Activated CD8-positive, alpha-beta memory T cell treated with anti-CD3 and anti-CD28 coated beads, Interleukin-2, amount 50 U/mL, for 24 hours (primary cell): ENCODE results near the gene MIPEP.
"Not testable (repeated sequence)": the region's sequence is repeated elsewhere in the genome, so short reads cannot be mapped to it uniquely, and the experiment has no call there.

ENCODE experiments used
- DNase-seq: peaks from one replicate; pipeline ENCODE4 v3.0.0-alpha.2; 2020; ENCODE audit errors: extremely low read depth

MIPEP gene

DNA sequence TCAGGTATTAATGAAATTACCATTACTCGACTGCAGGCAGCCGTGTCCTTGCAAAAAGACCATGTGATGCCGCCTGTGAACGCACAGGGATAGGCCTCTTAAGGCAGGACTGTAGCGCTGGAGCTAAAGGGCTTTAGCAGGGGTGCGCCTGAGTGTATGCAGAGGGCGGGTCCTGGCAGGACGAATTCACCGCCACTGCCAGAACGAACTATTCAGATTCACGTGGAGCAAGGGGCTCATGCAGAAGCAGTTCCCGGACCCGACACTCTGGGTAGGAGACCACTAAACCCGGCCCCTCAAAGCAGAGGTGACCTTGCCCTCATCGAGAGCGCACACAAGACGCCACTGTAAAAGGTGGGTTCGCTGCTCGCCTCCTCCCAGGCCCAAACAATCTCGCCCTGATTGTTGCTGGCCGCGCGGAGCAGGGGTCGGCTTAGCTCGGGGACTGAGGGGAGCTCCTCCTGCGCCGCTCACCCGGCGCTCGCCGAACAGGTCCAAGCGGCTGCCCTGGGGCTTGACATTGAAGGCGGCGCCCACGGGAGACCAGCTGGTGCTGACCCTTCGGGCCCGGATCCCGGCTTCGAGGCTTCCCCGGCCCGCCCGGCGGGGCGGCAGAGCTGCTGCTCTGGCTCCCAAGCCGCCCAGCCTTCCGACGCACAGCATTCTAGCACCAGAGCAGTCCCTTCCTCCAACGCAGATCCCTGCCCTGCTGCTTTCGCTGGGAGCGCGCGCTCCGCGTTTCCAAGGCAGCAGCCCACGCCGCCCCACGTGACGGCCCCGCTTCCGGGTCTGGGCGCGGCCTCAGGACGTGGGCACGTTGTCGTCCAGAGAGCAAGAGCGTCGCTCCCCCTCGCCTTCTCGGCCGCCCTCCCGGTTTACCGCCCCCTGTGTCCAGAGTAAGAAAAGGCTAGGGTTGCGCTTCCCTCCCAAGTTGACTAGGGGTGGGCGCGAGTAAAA, at the start of gene MIPEP:
Gene MIPEP, minus strand, starts transcription at position 743 of the 957 bp plus-strand sequence. Its CDS starts 80 bp downstream, at position 663.
- DNase-seq = peak; percentile 81

DNA sequence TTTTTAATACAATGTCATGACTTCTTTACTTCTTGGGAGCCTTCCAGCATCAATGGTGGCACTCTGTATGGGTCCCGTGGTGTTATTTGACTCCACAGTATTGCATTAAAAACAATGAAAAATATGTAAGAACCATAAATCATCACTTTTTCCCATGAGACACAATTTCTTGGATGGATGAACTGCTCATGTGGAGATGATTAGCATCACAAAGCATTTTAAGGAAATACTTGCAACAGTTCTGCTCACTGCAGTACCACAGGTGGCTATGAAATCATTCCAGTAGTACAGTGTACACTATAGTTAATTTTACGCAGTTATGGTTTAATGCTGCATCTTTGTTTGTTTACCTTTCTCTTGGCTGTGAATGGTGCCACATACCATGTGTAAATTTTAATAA, 45.3 kb upstream of the MIPEP start:
- DNase-seq = no peak

DNA sequence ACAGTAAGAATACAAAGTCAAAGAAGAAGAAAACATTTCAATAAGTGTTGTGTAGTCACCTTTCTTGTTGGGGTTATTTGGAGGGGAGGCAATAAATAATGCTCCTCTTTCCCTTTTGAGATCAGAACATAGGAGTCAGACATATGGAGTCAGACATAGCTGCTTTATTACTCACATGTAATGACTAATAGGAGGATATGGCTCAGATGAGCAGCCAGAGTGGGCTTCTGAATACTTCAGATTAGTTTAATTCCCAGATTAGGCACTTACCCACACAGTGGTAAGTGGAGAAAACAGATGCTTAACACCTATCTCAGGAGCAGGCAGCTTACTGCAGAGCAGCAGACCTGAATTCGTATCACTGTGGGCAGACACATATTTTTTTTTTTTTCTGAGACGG, 39.8 kb upstream of the MIPEP start:
- no peak for DNase-seq

DNA sequence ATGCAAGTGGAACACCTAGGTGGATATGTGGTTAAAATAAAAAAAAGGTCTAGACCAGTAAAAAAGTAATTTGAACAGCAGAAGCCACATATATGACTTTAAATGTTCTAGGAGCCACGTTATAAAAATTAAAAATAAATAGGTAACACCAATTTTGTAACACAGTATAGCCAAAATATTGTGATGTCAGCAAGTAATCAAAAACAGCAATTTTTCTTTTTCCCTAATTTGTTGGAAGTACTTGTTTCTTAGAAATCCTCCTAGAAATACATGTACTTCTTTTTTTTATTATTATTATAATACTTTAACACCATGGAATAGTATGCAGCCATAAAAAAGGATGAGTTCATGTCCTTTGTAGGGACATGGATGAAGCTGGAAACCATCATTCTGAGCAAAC, 33.8 kb upstream of the MIPEP start:
- no peak for DNase-seq

DNA sequence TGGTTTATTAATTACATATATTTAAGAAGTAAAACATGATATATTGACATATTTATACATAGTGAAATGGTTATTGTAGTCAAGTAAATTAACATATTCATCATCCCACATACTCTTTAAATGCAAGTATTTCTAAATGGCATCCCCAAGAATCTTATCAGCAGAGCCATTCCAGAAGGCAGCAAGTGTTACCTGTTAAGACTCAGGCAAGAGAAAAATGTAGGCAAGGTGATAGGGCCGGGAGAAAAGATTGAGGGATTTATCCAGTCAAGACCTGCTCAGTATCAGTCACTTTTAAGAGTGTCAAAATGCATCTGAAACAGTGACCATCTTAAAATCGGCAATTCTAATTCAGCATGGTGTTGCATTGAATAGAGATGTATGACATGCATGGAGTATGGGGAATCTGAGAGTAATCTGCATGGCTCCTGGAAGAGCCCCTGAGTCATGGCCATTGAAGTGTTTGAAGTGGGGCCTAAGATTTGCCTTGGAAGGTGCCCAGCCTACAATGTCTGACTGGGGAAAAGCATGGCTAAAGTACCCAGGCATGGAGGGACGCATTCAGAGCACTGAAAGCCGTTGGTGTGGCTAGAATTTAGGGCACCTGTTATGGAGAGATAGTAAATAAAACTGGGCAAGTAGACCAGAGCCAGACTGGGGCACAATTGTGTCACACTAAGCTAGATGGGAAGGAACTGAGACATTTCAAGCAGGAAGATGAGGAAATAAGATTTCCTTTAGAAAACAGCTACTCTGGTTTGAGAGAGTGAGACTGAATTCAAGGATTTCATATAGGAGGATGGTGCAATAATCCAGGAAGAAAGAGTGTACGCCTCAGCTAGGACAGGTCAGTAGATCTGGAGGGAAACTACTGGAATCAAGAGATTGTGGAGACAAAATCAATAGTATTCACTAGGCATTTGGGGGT, 33.1 kb upstream of the MIPEP start:
- DNase-seq = no peak

DNA sequence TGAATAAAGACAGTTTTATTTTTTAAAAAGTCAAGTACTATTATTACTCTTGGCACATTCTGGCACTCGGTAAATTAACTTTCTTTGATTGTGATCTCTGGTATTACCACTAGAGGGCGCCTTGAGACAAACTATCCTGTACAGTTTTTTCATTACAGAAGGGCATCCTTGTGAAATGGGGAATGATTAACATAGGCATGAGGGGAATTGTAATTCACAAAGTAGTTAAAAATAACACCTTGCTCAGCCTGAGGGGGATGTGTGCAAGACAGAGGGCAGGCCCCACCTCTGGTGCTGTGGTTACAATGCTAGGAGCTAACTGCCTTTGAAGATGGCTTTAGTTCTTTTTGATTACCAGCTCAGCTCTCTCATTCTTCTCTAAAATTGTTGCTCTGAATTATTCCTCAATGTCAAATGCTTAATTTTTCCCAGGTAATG, 32.3 kb upstream of the MIPEP start:
- DNase-seq = no peak

DNA sequence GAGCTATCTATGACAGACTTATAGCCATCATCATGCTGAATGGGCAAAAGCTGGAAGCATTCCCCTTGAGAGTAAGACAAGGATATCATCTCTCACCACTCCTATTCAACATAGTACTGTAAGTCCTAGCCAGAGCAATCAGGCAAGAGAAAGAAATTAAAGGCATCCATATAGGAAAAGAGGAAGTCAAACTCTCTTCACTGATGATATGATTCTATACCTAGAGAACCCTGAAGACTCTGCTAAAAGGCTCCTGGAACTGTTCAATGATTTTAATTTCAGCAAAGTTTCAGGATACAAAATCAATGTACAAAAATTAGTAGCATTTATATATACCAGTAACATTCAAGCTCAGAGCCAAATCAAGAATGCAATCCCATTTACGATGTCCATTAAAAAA, 29.8 kb upstream of the MIPEP start:
- no peak for DNase-seq

DNA sequence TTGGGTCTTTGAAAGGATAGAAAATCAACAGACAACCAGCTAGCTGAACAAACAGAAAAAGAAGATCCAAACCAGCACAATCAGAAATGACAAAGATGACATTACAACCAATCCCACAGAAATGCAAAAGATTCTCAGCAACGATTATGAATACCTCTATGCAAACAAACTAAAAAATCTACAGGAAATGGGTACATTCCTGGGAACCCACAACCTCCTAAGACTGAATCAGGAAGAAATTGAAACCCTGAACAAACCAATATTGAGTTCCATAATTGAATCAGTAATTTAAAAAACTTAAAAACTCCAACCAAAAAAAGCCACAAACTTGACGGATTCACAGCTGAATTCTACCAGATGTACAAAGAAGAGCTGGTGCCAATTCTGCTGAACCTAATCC, 29.0 kb upstream of the MIPEP start:
- no peak for DNase-seq

DNA sequence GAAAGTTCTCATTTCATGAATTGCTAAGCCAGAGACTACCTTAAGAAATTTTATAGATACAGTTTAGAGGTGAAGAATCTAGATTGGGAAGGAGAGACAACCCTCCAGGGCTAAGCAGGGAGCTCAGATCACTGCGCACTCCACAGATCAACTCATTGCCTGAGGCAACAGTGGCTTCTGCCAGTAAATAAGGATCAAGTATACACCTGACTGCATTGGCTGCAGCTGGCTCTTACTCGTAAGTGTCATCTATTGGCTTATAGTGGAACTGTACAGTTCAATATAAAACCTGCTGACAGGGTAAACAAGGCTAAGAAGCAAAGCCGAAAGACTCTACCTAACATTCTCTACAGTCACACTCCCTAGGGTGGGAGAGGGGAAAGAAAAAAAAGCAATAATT, 26.1 kb upstream of the MIPEP start:
- DNase-seq = no peak

DNA sequence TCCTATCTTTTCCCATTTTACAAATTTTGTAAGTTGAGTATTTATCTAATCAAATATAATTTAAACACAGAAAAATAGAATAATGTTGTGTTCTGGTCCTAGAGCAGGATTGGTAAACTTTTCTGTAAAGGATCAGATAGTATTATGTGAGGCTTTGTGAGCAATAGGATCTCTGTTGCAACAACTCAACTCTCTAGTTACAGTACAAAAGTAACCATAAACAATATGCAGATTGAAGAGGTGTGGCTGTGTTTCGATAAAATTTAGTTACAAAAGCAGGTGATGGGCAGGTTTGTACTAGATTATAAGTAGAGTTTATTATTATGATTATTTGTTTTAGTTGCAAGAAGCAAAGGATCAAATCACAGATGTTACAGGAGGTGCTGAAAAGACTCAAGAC, 23.3 kb upstream of the MIPEP start:
- no peak for DNase-seq

DNA sequence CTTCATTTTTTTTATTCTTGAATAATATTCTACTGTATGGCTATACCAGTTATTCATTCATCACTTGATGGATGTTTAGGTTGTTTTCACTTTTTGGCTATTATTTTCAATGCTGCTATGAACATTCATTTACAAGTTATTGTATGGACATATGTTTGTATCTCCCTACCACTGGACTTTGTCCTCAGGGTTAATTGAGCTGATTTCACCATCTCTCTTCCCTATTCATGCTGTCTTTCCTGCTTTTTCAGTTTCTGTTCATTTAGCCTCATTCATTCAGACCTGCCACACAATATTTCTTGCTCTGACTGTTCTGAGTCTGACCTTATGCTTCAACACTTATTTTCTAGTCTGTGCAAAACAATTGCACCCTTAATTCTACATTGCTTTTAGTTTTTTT, 20.4 kb upstream of the MIPEP start:
- no peak for DNase-seq

DNA sequence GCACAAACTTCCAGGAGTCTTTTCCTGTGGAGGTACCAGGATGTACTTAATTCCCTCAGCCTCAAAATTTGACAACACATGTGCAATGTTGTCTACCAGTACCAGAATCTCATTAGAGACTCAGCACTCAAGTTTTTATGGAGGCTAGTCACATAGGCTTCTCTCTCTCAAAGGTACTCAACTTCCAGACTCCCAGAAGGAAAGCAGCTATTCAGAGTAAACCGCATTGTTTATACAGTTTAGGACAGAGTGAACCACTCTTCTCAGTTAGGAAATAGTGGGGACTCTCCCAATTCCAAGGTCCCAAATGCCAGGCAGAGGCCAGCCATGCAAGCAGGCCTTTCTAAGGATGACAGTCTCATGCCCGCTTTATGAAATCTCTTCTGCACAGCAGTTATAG, 16.6 kb upstream of the MIPEP start:
- no peak for DNase-seq

DNA sequence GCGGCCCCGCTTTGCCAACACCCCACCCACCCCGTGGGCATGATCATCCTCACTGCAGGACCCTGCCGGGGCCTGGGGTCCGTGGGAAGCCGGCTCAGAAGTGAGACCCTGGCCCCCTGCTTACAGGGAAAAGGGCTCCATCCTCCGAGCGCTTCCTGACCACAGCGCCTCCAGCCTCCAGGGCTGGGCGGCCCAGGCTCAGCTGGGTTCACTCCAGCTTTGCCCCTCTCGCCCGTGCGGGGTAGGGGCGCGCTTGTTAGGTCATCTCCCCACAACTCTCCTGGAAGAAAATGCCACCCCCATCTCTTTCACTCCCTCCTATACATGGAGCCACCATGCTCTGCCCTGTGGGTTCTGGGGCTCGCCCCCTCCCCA, 14.7 kb upstream of the MIPEP start:
- DNase-seq = no peak

DNA sequence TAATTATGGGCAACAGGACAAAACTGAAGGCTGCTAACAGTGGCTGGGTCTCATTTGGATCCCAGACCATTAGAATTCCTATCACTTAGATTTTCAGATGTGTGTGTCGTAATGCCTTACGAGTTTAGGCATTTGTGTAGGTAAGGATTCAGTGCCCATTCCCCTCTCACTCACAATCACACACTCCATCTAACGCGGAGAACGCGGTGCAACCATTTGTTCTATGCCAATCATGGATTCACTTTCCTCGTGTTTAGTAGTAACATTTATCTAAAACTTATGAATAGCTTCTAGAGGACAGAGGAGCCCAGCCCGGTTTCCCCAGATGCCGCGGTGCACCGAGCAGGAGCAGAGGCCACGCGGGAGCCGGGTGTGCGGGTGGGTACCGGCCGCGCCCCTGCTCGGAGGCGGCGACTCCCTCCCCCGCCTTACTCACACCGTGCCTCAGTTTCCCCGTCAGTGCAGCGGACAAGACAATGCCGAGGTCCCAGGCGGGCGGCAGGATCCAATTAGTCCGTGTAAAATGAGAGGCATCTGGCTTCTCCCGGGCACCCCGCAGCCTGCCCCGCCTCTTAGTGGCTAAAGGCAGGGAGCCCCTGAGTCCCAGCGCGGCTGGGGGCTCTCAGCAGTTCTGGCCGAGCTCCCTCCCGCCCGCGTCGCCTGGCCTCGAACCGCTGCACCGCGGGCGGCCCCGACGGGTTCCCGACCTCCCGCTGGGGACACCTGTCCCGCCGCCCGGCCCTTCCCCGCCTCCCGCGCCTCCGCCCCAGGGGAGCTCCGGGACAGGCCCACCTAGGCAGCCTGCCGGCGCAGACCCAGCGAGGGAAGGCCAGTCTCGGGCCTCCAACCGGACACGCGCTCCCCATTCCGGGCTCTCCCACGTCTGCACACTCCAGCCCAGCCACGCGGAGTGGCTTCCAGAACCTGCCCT, 14.0 kb upstream of the MIPEP start:
- no peak for DNase-seq

DNA sequence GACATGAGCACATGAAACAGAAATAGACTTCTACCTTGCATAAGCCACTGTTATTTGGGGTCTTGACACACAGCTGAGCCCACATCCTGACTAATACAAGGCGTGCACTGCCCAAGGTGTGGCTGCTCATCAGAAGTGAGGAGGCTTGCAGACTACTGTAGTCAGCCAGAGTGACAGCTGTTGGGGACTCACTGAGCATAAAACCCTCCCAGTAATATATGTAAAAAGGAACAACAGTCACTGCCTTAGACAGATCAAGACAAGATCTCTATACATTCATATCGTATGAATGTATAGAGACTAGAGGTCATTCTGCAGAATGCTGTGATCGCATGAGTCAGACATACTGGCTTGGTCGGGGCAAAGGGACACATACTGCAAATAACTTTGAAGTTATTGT, 12.2 kb upstream of the MIPEP start:
- DNase-seq = no peak

DNA sequence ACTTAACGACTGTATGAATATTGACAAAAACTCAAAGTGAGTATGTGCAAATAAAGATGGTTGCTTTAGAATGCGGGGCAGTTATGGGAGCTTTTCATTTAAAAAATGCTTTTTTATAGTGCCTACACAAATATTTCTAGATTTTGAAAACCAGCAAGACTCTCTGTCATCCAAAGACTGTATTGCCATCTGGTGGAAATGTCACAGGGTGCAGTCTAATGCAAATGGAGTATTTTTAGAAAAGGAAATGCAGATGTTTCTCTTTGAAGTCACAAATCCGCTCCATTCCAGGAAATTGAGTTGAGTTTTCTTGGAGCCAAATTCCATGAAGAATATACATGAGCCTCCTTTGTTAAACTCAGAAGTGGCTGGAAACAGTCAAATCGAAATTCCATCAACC, 10.4 kb upstream of the MIPEP start:
- no peak for DNase-seq

DNA sequence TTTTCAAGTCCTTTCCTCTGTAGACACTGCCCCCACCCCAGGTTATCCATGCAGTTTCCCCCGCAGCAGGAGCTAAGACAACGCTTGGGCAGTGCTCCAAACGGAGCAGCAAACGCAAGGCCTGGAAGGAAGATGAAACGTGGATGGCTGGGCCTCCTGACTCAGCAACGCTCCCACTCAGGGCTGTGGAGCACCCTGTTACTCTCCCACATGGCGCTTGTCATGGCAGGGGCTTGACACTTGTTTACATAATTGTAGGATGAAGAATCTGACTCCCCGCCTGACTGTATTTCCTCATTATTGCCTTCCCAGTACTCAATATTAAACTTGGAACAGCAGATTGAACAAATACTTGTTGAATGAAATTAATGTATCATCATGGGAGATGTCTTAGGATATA, 8.9 kb upstream of the MIPEP start:
- DNase-seq = no peak

DNA sequence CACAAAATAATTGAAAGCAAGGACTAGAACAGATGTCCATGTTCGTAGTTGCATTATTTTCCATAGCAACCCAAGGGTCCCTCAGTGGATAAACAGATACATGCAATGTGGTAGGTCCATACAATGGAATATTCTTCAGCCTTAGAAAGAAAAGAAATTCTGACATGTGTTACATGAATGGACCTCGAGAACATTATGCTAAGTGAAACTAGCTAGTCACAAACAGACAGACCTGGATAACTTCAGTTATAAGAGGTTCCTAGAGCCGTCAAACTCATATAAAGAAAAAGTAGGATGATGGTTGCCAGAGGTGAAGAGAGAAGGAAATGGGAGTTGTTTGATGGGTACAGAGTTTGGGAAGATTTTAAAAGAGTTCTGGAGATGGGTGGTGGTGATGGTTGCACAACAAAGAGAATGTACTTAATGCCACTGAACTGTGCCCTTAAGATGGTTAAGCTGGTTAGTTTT, 8.3 kb upstream of the MIPEP start, which contains the start of gene C1QTNF9B:
Gene C1QTNF9B, minus strand, starts transcription at position 51 of the 468 bp plus-strand sequence.
- not testable (repeated sequence) for DNase-seq

DNA sequence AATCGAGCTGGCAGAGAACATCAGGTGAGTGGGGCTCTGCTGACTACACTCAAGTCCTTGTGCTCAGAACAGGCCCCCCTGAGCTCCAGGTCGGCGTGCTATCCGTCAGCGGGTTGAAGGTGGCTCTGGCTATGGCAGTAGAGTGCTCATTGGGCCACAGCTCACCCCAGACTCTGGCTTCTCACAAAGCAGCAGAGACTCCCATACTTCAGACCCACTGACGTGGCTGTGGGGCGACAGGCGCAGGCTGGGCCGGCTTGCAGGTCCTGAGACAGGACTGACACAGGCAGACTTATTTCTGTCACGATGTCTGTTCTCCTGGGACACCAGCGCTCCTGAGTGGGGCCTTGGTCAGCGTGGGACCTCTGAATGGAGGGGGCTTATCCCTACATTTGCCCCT, 5.5 kb upstream of the MIPEP start:
- DNase-seq = not testable (repeated sequence)

DNA sequence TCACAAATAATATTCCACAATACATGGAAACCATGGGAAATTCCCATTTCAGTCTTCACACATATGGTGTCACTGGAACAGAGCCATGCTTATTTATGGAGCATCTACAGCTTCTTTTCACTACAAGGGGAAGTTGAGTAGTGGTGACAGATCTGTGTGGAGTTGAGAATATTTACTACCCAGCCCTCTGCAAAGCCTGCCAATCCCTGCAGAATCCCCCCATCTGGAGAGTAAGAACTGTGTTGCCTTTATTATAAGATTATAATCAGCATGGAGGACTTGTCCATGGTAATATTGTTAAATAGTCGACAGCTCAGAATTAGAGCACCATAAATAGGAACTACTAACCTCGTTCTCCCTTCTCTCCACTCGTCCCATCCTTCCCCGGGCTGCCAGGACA, 4.6 kb upstream of the MIPEP start:
- not testable (repeated sequence) for DNase-seq
